H1 (cell line): ENCODE results near the gene TMC4. TPM values are rescaled to one million over a fixed set of nuclear protein-coding genes. Genes with fewer than 3 reads are reported as not detected.

Experiments used
- CTCF ChIA-PET: fragments of 300-600 bp; sonication (Branson Sonifier 250); formaldehyde crosslinking; loops from one replicate; lab custom pipeline; 2021; ENCODE audit not compliant: partially characterized antibody; lab: Charles Lee
- POLR2A ChIA-PET: fragments of 300-600 bp; sonication (Branson Sonifier 250); formaldehyde crosslinking; loops from one replicate; lab custom pipeline; 2021; ENCODE audit warnings: inconsistent platforms; ENCODE audit not compliant: partially characterized antibody; lab: Charles Lee
- DNase-seq, 2 experiments: peaks; one replicate each; pipeline versions ENCODE4 v3.0.0 to v3.0.0-alpha.2; 2010 to 2022; ENCODE audit warnings: low spot score in 2 of 2, low read depth in 1 of 2, mixed read lengths in 1 of 2
- FAIRE-seq: peaks from 2 replicates; lab custom pipeline; 2011; peaks lifted over from hg19 to GRCh38; lab: Jason Lieb, UNC
- H2AFZ ChIP-seq: 2 replicates; pipeline ENCODE4 v1.8.1; 2012; ENCODE audit warnings: low read length, inconsistent platforms
- H2AK5ac ChIP-seq: 2 replicates; pipeline ENCODE4 v1.6.1; 2013; ENCODE audit warnings: low read depth, low read length
- H2BK120ac ChIP-seq: replicated peaks from 2 replicates; pipeline ENCODE3; 2013; ENCODE audit warnings: low read depth, low read length, inconsistent platforms
- H2BK12ac ChIP-seq: 2 replicates; pipeline ENCODE4 v1.6.1; 2013; ENCODE audit warnings: low read depth, low read length
- H2BK15ac ChIP-seq: 2 replicates; pipeline ENCODE4 v1.6.1; 2013; ENCODE audit warnings: low read length
- H2BK20ac ChIP-seq: 2 replicates; pipeline ENCODE4 v1.6.1; 2013; ENCODE audit warnings: low read length
- H2BK5ac ChIP-seq: 2 replicates; pipeline ENCODE4 v1.6.1; 2013; ENCODE audit warnings: low read depth, low read length
- H3K14ac ChIP-seq: 2 replicates; pipeline ENCODE4 v1.6.1; 2013; ENCODE audit warnings: inconsistent platforms; ENCODE audit not compliant: insufficient read length
- H3K18ac ChIP-seq: 2 replicates; pipeline ENCODE4 v1.6.1; 2013; ENCODE audit warnings: low read length; ENCODE audit errors: extremely low read depth
- H3K23ac ChIP-seq: 2 replicates; pipeline ENCODE4 v1.6.1; 2013; ENCODE audit warnings: inconsistent platforms; ENCODE audit not compliant: insufficient read length
- H3K23me2 ChIP-seq: 2 replicates; pipeline ENCODE4 v1.6.1; 2013; ENCODE audit warnings: low read depth, low read length
- H3K27ac ChIP-seq: 2 replicates; pipeline ENCODE4 v1.6.1; 2011; ENCODE audit warnings: low read depth, low read length, inconsistent platforms
- H3K27me3 ChIP-seq, 4 experiments: replicated peaks in 1 of 4; 1 replicate in 1 of 4; 2 replicates in 3 of 4; pipeline versions ENCODE4 v1.6.1 to v1.8.1; 2011 to 2013; ENCODE audit warnings: low read length in 3 of 4, mild to moderate bottlenecking in 3 of 4, inconsistent platforms in 2 of 4, mixed read lengths in 2 of 4, moderate library complexity in 1 of 4; ENCODE audit not compliant: control insufficient read depth in 3 of 4, insufficient read depth in 3 of 4; ENCODE audit errors: extremely low read depth in 1 of 4
- H3K36me3 ChIP-seq, 4 experiments: 2 replicates each; pipeline versions ENCODE4 v1.6.1 to v1.8.1; 2011 to 2013; ENCODE audit warnings: mild to moderate bottlenecking in 4 of 4, low read length in 3 of 4, moderate library complexity in 2 of 4, control low read depth in 1 of 4, inconsistent platforms in 1 of 4; ENCODE audit not compliant: insufficient read depth in 4 of 4, control insufficient read depth in 2 of 4
- H3K4ac ChIP-seq: replicated peaks from 2 replicates; pipeline ENCODE3; 2013; ENCODE audit warnings: low read length, low read depth, mixed read lengths, inconsistent platforms; ENCODE audit not compliant: insufficient read length
- H3K4me1 ChIP-seq, 4 experiments: replicated peaks in 1 of 4; 1 replicate in 1 of 4; 2 replicates in 3 of 4; pipeline versions ENCODE4 v1.6.1 to v1.8.1; 2011 to 2013; ENCODE audit warnings: low read length in 3 of 4, inconsistent platforms in 2 of 4, mixed read lengths in 1 of 4; ENCODE audit not compliant: insufficient read depth in 4 of 4, control insufficient read depth in 3 of 4
- H3K4me2 ChIP-seq, 2 experiments: 2 replicates each; pipeline versions ENCODE4 v1.6.1 to v1.8.1; 2011 to 2013; ENCODE audit warnings: low read depth in 2 of 2, low read length in 2 of 2, control low read depth in 1 of 2, inconsistent platforms in 1 of 2, mild to moderate bottlenecking in 1 of 2; ENCODE audit not compliant: insufficient read depth in 1 of 2
- H3K4me3 ChIP-seq, 4 experiments: fragments of 200-600, 300-600 bp in 1 of 4; sonication (generic), shearing (Covaris generic), sonication (Bioruptor Twin) in 1 of 4; 2 replicates each; pipeline versions ENCODE4 v1.5.1 to v1.8.1; 2011 to 2016; ENCODE audit warnings: low read length in 4 of 4, low read depth in 3 of 4, control low read depth in 2 of 4, inconsistent platforms in 2 of 4, mild to moderate bottlenecking in 2 of 4, mixed read lengths in 1 of 4, moderate library complexity in 1 of 4; ENCODE audit not compliant: insufficient read depth in 2 of 4; ENCODE audit errors: extremely low read depth in 1 of 4
- H3K56ac ChIP-seq: replicated peaks from 2 replicates; pipeline ENCODE3; 2013; ENCODE audit warnings: low read depth, mild to moderate bottlenecking, mixed read lengths, low read length, inconsistent platforms; ENCODE audit not compliant: insufficient read length
- H3K79me1 ChIP-seq: 2 replicates; pipeline ENCODE4 v1.6.1; 2013; ENCODE audit warnings: low read depth, low read length, control low read depth
- H3K79me2 ChIP-seq, 2 experiments: 2 replicates each; pipeline versions ENCODE4 v1.6.1 to v1.8.1; 2012 to 2013; ENCODE audit warnings: low read length in 2 of 2, mild to moderate bottlenecking in 2 of 2, inconsistent platforms in 1 of 2; ENCODE audit not compliant: insufficient read depth in 2 of 2, control insufficient read depth in 1 of 2
- H3K9ac ChIP-seq, 4 experiments: replicated peaks in 1 of 4; 1 replicate in 1 of 4; 2 replicates in 3 of 4; pipeline versions ENCODE4 v1.6.1 to v1.8.1; 2011 to 2013; ENCODE audit warnings: low read depth in 3 of 4, low read length in 3 of 4, control low read depth in 2 of 4, mild to moderate bottlenecking in 2 of 4, moderate library complexity in 2 of 4, inconsistent platforms in 1 of 4; ENCODE audit errors: extremely low read depth in 1 of 4
- H3K9me3 ChIP-seq, 2 experiments: 2 replicates each; pipeline versions ENCODE4 v1.6.1 to v1.8.1; 2012 to 2013; ENCODE audit warnings: mild to moderate bottlenecking in 2 of 2, moderate library complexity in 2 of 2, control low read depth in 1 of 2, inconsistent platforms in 1 of 2, low read depth in 1 of 2, low read length in 1 of 2, mixed read lengths in 1 of 2; ENCODE audit not compliant: insufficient read depth in 2 of 2
- H4K20me1 ChIP-seq, 2 experiments: replicated peaks in 1 of 2; 2 replicates each; pipeline versions ENCODE3 to v1.8.1; 2011 to 2013; ENCODE audit warnings: inconsistent platforms in 2 of 2, low read length in 2 of 2, mild to moderate bottlenecking in 1 of 2; ENCODE audit not compliant: insufficient read depth in 2 of 2, control insufficient read depth in 1 of 2
- H4K5ac ChIP-seq: 2 replicates; pipeline ENCODE4 v1.6.1; 2013; ENCODE audit warnings: low read length, low read depth, mixed read lengths, inconsistent platforms; ENCODE audit not compliant: insufficient read length
- H4K8ac ChIP-seq: 2 replicates; pipeline ENCODE4 v1.8.0; 2013; ENCODE audit warnings: mild to moderate bottlenecking, moderate library complexity, low read length, inconsistent platforms; ENCODE audit not compliant: insufficient read depth; ENCODE audit errors: extremely low read depth
- H4K91ac ChIP-seq: replicated peaks from 2 replicates; pipeline ENCODE3; 2013; ENCODE audit warnings: low read length, mixed read lengths, inconsistent platforms; ENCODE audit not compliant: insufficient read length
- EZH2 ChIP-seq: fragments of 200-600 bp; sonication (generic); IDR thresholded peaks from 2 replicates; pipeline ENCODE4 v1.7.1; 2012; ENCODE audit warnings: low read depth, mild to moderate bottlenecking, moderate library complexity, low read length, inconsistent platforms; ENCODE audit not compliant: severe bottlenecking
- HDAC2 ChIP-seq, 2 experiments: fragments of 300-600 bp in 1 of 2; sonication (generic) in 1 of 2; IDR thresholded peaks; 2 replicates each; pipeline ENCODE4 v1.6.1; 2011 to 2012; ENCODE audit warnings: low read depth in 2 of 2, low read length in 2 of 2, mild to moderate bottlenecking in 2 of 2, moderate library complexity in 2 of 2, borderline replicate concordance in 1 of 2, inconsistent platforms in 1 of 2
- POLR2AphosphoS5 ChIP-seq: IDR thresholded peaks from 2 replicates; pipeline ENCODE4 v1.6.1; 2011; ENCODE audit warnings: low read depth, low read length
- WGBS, 2 experiments: shearing (Covaris generic) in 1 of 2; methylation state at CpG; one replicate each; pipeline versions ENCODE4 v1.1.6 to v1.1.7; 2013 to 2015; ENCODE audit warnings: low lambda C conversion rate in 2 of 2, mixed read lengths in 2 of 2, inconsistent platforms in 1 of 2, low coverage in 1 of 2, missing lambda C conversion rate in 1 of 2; ENCODE audit not compliant: insufficient replicate concordance in 2 of 2, insufficient coverage in 1 of 2, insufficient read length in 1 of 2; ENCODE audit errors: extremely low coverage in 1 of 2, missing lambda C conversion rate in 1 of 2; 5-methylcytosine and 5-hydroxymethylcytosine counted together
- polyA plus RNA-seq, 7 experiments: library from polyadenylated mRNA; depleted of rRNA in 3 of 7; stranded (reverse) in 5 of 7; unstranded in 2 of 7; fragments of >200 nt in 5 of 7; fragments of 200-250 nt in 2 of 7; gene quantifications; 1 replicate in 5 of 7; 2 replicates in 1 of 7; 4 replicates in 1 of 7; pipeline versions ENCODE4 v1.2.1 to v1.2.3, GENCODE V29; 2011 to 2013; ENCODE audit warnings: missing spikeins in 2 of 7, mixed read lengths in 2 of 7
- total RNA-seq: library from RNA; stranded (reverse); fragmentation: NEBNext Ultra II Directional; extraction: Animal tissue kit (Norgen Biotek cat#: 25700); gene quantifications from 2 replicates; pipeline ENCODE4 v1.2.1, GENCODE V29; 2021

Gene TMC4
- total and polyA plus RNA-seq, 2 of the 8 experiments (the other 6 are each of a cell fraction or from before 2014, with no cell fraction given), result 5.5 to 6.3 TPM

GRCh38 chr19:54124393-54124792 is 48.6 kb downstream of the TMC4 start:
- Histone ChIP-seq H3K18ac (no peak overlapping the region), H3K14ac (no peak overlapping the region), H3K4me3 (no peak overlapping the region), H3K9ac (no peak overlapping the region), H2BK20ac (no peak overlapping the region), H3K23ac (no peak overlapping the region), H3K23me2 (no peaks in the 10 kb centered on the region), H3K4me2 (no peak overlapping the region), H3K4me1 (no peaks in the 10 kb centered on the region), H3K4ac (no peak overlapping the region), H4K20me1 (peaks cover 0 to 10% of the 10 kb centered on the region in 2 experiments), H3K36me3 (peaks cover 22 to 75% (median 50%) of the 10 kb centered on the region in 4 experiments), H3K9me3 (no peaks in the 10 kb centered on the region), H4K8ac (no peak overlapping the region), H2BK120ac (no peak overlapping the region), H3K27ac (no peak overlapping the region), H3K79me1 (peaks cover 3% of the 10 kb centered on the region; the same call in 1 of the 2 replicates), H3K27me3 (no peaks in the 10 kb centered on the region), H2AFZ (no peak overlapping the region), H3K56ac (no peak overlapping the region), H3K79me2 (no peaks in the 10 kb centered on the region), H2BK5ac (no peak overlapping the region), H2AK5ac (no peak overlapping the region), H4K5ac (no peak overlapping the region), H2BK15ac (no peak overlapping the region), H2BK12ac (no peak overlapping the region), H4K91ac (no peak overlapping the region)
- DNase-seq, result no peak
- ChIA-PET CTCF (no interaction called here), POLR2A (interaction anchor here (0.6 to 5.0 kb wide), 9 partner anchors 9 to 189 kb away, joined by 3 to 40 read pairs (median 4); partner anchors contain the start of genes CNOT3, LENG1, PRPF31 and TFPT)
- 99% methylated on average over 14 of the region's 19 CpGs; no CpG with 5 or more reads in 1 of the 2 experiments for whole genome bisulfite sequencing, 2 experiments
- no peak for FAIRE-seq
- TF ChIP-seq POLR2AphosphoS5 (no peak), EZH2 (no peak), HDAC2 (IDR thresholded peaks at IDR 0.05; ENCODE audit: borderline replicate concordance in 1 of 2, low read depth in 2 of 2, low read length in 2 of 2) (no peak)
